GM18907 (cell line): ENCODE results near the gene RAB3D.

Source experiments
- ATAC-seq: cut with Tn5 transposase; IDR thresholded peaks from one replicate; pipeline ENCODE4 v1.9.1; 2021; ENCODE audit warnings: mild to moderate bottlenecking, moderate library complexity; ENCODE audit not compliant: unreplicated experiment

Gene RAB3D

GRCh38 chr19:11299946-11300810, 39.3 kb downstream of the RAB3D start:
- no peak for ATAC-seq

GRCh38 chr19:11296264-11296663, 43.2 kb downstream of the RAB3D start:
- no peak for ATAC-seq

DNA sequence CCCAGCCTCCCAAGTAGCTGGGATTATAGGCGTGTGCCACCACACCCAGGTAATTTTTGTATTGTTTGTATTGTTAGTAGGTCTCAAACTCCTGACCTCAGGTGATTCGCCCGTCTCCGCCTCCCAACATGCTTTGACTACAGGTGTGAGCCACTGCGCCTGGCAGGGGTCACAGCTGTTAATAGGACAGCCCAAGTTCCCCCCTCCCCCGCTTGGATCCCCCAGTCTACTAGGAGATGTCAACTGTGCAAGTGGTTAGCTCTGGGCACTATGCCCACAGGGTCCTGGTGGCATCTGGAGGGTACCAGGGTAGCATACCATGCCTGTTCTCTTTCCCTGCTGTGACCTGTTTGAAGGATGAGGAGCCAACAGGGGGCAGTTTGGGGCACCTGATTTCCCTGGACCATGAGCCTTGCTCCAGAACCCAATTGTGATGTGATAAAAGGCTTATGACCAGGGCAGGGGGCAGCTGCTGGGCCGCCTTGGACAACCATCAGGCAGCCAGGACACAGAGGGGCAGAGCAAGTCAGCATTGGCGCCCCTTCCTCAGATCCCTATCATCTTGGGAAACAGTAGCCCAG, 43.7 kb downstream of the RAB3D start, which contains the start of gene TSPAN16:
TSS of gene TSPAN16 (plus strand) at position 496 of the 581 bp plus-strand sequence. CDS start 138 bp downstream, outside the sequence.
- ATAC-seq, result no peak

GRCh38 chr19:11295180-11295579, 44.3 kb downstream of the RAB3D start:
- no peak for ATAC-seq

- peak; percentile 71 for ATAC-seq
These were observed 45.7 kb downstream of the RAB3D start for GRCh38 chr19:11293433-11294389.

- ATAC-seq, result no peak
These were observed 47.5 kb downstream of the RAB3D start for GRCh38 chr19:11291991-11292390.

- ATAC-seq, result no peak
These were observed 48.0 kb downstream of the RAB3D start for GRCh38 chr19:11291415-11291814.

DNA sequence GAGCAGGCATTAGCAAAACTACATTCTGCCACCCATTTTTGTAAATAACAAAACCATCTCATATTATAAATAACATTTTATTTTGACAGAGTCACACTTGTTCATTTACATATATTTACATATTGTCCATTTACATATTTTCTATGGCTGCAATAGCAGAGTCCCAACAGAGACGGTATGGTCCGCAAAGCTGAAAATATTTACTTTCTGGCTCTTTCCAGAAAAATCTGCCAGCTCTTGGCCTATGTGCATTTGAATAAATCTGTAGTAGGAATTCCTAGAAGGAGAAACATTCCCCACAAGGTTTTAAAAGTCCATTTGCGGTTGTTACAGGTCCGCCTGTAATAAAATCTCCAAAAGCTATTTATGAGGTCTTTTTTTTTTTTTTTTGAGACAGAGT, 49.2 kb downstream of the RAB3D start:
- no peak for ATAC-seq

DNA sequence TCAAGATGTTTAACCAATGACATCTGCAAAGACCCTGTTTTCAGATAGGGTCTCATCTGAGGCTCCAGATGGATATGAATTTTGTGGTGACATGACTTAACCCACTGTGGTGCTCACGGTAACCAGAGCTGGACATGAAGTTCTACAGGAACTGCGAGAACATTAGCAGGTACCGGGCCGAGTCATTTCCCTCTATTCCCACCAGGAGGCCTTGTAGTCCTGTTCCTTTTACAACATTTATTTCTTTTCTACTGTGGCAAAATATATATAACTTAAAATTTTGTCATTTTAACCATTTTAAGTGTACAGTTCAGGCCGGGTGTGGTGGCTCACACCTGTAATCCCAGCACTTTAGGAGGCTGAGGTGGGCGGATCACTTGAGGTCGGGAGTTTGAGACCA, 51.1 kb downstream of the RAB3D start:
- ATAC-seq, result no peak

DNA sequence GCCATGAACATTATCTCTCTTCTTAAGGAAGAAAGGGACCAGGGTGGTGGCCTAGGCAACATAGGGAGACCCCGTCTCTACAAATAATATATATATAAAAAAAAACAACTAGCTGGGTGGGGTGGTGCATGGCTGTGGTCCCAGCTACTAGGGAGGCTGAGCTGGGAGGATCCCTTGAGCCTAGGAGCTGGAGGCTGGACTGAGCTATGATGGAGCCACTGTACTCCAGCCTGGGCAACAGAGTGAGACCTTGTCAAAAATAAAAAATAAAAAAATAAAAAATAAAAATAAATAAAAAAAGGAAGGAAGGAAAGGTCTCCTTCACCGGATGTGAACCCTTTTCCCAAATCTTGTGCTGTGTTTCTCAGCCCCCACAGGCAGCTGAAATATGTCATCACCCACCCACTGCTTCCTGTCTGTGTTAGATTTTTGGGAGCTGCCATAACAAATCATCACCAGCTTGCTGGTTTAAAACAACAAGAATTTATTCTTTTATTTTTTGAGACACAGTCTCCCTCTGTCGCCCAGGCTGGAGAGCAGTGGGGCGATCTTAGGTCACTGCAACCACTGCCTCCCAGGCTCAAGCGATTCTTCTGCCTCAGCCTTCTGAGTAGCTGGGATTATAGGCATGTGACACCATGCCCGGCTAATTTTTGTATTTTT, 53.0 kb downstream of the RAB3D start:
- no peak for ATAC-seq

DNA sequence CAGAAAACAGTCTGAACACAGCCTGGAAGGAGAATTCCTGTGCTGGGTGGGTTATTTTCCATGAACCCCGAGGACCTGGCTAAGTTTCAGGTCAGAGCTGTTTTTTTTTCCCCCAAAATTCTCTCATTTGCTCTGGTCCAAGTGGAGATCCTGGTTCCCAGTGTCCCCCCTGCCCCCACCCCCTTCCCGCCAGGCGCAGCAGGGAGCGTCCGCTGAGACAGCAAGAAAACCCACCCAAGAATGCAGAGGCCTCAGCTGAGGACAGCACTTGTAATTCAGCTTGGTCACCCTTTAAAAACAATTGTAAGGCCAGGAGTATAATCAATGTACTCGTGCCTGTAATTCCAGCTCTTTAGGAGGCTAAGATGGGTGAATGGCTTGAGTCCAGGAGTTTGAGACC, 54.9 kb downstream of the RAB3D start:
- no peak for ATAC-seq

GRCh38 chr19:11281356-11282049, 58.0 kb downstream of the RAB3D start:
- ATAC-seq, result no peak

DNA sequence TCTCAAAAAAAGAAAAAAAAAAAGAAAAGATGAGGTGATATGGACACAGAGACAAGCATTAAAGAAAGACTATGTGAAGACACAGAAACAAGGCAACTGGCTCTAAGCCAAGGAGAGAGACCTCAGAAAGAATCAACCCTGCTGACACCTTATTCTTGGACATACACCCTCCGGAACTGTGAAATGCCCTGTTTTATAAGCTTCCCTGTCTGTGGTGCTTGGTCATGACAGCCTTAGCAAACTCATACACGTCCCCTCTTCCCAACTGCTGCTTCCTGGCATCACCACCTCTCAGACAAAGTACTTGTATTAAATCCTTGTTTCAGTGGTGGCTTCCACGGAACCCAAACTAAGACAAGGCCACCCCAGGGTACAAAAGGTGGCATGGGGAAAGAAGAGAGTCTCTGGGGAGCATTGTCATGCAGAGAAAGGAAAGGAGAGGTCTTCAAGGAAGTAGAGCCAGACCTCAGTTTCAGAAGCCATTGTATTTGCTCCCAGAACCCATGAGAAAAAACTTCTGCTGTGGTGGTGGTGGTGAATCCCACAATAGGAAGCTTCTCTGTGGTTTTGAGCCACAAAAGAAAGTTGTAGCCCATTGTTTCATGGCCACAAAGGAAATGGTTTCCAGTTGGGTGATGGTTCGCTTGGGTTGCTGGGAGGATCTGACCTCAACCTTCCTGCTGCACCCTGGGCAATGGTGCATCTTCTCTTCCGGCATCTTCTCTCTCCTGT, 59.8 kb downstream of the RAB3D start:
- no peak for ATAC-seq

DNA sequence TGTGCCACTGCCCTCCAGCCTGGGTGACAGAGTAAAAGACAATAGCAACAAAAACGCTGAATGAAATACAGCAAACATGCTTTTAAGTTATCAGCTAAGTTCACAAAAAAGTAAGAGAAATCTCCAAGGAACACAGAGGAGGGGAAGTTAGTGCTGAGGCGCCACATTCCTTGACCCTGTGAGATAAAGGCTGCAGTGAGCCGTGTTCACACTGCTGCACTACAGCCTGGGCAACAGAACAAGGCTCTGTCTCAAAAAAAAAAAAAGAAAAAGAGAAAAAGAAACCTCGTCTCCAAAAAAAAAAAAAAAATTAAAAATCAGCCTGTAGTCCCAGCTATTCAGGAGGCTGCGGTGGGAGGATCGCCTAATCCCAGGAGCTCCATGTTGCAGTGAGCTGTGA, 60.8 kb downstream of the RAB3D start:
- ATAC-seq, result no peak

DNA sequence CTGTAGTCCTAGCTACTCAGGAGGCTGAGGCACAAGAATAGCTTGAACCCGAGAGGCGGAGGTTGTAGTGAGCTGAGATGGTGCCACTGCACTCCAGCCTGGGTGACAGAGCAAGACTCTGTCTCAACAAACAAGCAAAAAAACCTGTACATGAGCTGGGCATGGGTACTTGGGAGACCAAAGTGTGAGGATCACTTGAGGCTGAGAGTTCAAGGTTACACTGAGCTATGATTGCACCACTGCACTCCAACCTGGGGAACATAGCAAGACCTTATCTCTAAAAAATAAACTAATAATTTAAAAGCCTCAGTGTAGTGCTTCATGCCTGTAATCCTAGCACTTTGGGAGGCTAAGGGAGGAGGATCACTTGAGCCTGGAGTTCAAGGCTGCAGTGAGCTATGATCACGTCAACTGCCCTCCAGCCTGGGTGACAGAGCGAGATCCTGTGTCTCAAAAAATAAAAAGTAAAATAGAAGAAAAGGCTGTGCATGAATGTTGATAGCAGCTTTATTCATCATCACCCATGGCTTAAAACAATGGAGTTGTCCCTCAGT, 64.8 kb downstream of the RAB3D start:
- no peak for ATAC-seq

DNA sequence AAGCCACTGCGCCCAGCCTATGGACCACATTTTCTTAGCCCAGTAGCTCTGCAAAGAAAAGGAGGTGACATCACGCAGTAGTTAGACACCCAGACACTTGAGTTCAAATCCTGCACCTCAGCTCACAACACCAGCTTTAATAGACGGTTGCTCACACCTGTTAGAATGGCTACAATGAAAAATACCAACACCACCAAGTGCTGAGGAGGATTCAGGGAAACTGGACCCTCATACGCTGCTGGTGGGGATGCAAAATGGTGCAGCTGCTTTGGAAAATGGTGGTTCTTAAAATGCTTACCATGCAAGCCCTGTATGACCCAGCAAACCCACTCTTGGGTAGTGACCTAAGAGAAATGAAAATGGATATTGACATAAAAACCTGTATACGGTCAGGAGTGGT, 65.5 kb downstream of the RAB3D start:
- no peak for ATAC-seq

DNA sequence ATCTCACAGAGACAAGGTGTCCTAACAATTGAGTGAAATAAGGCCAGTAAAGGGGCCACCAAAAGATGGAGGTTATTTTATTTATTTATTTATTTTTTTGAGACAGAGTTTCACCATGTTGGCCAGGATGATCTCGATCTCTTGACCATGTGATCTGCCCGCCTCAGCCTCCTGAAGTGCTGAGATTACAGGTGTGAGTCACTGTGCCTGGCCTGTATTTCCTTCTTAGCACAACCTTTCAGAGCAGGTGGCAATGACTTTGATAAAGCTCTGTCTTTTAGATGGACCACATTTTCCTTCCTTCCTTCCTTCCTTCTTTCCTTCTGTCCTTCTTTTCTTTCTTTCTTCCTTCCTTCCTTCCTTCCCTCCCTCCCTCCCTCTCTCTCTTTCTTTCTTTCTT, 66.2 kb downstream of the RAB3D start:
- ATAC-seq, result no peak
